ENCODE measurements around the gene GGCX.
"Not testable (repeated sequence)": the region's sequence is repeated elsewhere in the genome, so short reads cannot be mapped to it uniquely, and the experiment has no call there.

Gene GGCX

DNA sequence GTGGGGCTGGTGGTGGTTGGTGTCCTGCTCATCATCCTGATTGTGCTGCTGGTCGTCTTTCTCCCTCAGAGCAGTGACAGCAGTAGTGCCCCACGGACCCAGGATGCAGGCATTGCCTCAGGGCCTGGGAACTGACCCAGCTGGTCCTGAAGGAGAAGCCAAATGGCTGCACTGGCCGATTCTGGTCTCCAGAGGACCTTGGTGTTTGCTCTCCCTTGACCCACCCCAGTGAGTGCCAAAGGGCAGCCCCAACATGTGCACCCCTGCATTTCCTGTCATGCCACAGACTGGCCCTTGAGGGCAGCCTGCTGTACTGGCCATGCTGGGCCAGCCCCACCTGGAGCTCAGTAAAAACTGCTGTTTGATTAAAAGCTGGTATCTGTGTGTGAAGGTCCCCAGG, 31.7 kb upstream of the GGCX start:
- DNase-seq: no peak

DNA sequence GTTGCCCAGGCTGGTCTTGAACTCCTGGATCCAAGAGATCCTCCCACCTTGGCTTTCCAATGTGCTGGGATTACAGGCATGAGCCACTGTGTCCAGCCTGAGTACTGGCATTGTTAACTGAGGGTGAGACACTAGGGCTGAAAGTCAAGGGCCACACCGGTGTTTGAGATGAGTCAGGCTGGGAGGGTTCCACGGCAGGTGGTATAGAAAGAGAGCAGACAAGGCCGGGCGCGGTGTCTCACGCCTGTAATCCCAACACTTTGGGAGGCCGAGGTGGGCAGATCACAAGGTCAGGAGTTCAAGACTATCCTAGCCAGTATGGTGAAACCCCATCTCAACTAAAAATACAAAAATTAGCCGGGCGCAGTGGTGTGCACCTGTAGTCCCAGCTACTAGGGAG, 31.0 kb upstream of the GGCX start:
- not testable (repeated sequence) for DNase-seq

DNA sequence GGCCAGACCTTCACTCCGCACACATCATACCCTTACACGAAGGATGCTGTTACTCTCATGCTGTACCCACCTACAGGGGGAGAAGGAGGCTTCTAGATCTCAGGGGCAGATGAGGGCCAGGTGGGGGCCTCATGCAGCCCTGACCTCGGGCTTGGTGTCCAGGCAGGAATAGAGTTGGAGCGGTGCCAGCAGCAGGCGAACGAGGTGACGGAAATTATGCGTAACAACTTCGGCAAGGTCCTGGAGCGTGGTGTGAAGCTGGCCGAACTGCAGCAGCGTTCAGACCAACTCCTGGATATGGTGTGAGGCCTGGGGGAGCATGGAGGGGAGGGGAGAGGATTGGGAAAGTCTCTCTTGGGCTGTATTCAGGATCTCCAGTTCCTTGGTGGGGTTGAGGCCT, 30.3 kb upstream of the GGCX start:
- no peak for DNase-seq

DNA sequence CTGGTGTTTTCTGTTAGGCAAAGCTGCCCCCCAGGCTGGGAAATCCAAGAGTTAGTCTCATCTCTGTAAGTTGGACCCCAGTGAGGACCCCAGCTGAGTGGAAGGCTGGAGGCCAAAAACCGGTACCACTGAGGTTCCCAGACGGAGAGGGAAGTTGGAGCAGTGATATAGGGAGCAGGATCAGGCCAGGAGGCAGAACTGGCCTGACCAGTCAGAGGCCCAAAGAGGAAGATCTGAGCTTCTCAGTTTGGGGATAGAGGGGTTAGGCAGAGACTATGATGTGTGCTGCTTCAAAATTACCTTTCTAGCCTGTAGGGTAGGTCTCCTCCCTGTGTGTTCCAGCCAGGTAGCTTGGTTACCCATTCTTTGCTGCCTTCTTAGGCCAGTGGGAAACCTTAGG, 29.7 kb upstream of the GGCX start:
- no peak for DNase-seq

DNA sequence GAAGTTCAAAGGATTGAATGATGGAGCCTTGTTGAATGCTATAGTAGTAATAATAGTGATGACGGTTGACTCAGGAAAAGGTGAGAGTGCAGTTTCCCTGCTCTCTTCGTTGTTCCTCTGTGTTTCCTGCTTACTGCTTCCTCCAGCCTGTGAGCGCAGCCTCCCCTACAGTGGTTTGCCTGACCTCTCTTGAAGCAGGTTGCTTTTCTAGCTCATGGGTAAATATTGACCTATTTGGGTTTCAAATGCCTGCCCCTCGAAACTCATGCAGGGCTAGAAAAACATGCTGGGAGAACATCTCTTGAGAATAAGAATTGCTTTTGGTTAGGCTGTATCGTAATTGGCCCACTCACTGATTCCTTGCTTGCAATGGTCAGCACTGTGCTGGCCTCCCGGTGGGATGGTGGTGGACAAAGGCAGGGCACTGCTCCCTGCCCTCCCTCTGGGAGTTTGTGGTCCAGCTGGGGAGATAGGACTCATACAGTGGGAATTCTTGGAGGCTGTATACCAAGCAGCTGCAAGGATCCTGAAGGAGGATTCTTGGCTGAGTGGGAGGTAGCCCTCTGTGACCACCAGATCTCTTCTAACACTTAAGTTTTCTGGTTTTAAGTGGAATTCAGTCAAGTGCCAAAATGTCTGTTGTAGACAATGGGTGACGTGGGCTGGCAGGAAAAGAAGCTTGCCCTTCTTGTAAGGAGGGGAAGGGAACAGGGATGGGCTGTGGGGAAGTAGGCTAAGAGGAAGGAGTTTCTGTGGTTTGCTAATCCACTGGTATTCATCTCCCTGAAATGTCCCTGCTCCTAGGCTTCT, 28.9 kb upstream of the GGCX start:
- DNase-seq: no peak

DNA sequence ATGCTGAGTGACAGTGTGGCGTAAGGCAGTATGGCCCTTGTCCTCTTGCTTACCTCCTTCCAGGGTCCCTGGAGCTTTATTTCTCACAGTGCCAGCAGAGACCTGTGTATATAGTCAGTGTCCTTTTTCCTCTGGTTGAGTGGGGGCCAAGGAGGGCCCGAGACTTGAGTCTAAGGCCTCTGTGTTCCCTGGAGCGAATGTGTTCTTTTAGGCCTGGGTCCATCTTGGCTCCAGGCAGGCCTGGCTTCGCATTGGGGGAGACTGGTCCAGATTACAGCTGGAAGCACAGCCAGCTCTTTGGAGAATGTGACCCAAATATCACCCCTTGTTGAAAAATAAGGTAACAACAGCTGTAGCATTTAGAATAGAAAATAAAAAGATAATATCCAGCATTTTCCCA, 27.9 kb upstream of the GGCX start:
- DNase-seq: no peak

DNA sequence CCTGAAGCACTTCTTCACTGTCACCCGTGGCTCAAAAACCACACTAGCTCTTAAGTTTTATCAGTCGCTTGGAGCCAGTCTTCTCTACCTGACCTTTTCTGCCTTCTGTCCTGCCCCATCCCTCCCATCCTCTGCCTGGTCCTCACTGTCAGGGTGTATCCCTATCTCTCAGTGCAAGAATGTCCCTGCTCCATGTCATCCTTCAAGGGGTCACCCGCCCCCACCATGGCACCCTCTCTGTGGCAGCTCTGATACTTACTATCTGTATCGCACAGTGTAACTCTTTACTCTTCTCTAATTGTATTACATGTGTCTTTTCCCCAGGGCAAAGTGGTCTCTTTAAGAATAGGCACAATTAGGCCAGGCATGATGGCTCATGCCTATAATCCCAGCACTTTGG, 27.4 kb upstream of the GGCX start:
- DNase-seq: no peak

DNA sequence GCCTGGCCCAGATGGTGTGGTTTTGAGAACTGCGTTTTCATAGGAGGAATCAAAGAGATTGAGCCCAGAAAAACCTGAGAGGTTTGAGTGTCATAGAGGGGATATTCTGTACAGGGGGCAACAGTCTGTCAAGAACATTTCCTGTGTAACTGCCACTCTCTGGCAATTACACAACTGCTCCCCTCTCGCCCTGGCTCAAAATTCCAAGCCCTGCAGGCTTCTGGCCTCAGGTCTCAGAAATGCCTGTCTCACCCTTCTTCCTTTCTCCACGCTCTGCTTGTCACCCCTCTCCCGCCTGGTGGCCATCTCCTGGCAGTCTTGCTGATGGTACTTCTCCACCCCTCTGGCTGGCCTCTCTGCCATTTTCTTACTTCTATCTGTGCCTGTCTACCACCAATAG, 26.9 kb upstream of the GGCX start:
- no peak for DNase-seq

DNA sequence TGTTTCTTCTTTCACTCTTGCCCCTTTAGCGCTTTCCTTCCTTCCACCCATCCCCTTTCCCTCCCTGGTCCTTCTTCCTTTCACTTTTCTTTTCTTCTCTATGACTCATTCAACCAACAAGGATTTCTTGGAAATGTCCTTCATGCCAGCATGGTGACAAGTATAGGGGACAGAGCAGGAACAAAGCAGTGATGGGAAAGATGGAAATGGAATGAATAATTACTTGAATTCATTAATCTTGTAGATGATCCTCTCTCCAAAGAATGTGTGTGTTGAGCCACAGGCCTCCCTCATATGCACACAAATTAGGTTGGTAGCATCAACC, 24.4 kb upstream of the GGCX start:
- DNase-seq: no peak

DNA sequence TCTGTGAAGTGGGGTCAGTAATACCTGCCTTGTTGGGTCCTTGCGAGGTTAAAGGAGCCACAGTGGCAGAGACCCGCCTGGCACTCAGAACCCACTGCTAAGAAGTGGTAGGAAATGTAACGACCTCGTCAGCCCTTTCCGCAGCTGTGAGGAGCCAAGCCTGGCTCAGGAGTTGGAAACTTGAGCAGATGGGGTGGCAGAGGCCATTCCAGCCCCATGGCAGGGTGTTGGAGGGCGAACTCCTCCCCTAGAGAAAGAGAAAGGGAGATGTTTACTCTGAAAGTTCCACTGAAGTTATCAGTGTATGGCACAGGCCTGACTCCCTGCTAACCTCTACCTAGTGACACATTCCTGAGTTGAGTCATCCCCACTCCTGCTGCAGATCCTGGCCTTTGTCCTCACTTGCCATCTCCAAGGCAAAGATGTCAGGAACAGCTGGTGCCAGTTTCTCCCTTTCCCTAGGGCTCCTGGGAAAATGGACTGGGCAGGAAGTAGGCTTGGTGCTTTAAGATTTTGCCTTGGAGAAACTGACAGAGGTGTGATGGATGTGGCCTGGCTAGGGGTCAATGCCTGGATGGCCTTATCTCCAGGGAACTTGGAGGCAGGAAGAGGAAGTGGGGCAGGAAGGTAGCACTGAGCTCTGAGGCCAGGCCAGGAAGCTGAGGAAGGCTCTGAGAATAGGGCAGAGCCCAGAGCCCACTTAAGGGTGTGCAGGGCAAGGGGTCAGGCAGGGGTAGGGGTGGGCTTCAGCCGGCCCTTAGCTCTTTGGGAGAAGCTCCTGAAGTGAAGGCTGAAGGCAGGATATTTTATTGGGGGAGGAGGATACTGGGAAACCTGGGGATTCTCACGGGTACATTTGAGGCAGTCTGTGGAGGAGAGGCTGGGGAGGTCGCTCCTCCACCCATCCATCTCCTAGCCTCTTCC, 23.8 kb upstream of the GGCX start:
- DNase-seq: no peak

DNA sequence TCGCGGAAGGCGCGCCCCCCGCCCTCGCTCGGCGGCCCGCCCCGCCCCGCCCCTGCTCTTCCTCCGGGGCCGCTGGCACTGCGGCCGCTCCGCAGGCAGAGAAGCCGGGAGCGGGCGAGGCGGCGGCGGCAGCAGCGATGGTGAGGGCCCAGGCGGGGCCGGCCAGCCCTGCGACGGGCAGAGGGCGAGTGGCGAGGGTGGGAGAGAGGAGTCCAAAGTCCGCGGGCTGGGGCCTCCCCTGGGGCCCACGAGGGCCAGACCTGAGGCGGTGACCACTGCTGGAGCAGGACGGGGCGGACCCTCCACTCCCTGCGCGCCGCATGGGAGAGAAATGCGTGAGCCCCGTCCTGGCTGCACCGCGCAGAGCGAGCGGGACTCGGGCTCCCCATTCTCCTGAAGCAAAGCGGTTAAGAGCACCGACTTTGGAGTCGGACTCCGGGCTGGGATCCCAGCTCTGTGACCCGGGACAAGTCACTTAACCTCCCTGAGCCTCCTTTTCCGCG, 23.1 kb upstream of the GGCX start, which contains the start of gene VAMP5:
TSS of gene VAMP5 (plus strand) at position 78 of the 503 bp plus-strand sequence. CDS start at position 138, 60 bp downstream.
- no peak for DNase-seq

DNA sequence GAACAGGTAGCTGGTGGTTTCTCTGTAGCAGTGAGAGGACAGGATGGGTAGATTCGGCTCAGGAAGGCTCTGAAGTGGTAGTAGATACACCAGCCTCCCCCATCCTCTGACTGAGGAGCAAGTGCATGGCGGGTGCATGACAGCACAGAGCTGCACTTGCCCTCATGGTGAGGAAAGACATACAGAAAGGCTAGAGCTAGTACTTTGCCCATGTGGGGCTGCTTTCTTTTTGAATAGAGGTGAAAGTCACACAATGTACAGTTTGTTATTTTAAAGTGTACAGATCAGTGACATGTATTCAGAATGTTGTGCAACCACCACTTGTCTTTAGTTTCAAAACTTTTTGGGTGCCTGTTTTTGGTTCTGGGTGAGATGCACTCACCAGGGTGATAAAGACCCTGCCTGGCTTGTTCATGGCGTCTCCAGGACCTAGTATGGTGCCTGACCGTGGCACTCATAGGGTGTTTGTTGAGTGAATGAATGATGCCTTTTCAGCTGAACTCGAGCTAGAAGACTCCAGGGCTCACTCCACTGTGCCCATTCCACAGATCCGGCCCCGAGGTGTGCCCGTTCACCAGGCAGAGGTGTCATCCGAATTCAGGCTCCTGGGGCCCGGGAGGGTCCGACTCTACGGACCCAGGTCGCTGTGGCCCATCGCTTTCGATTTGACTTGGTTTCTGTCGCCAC, 22.5 kb upstream of the GGCX start:
- no peak for DNase-seq

DNA sequence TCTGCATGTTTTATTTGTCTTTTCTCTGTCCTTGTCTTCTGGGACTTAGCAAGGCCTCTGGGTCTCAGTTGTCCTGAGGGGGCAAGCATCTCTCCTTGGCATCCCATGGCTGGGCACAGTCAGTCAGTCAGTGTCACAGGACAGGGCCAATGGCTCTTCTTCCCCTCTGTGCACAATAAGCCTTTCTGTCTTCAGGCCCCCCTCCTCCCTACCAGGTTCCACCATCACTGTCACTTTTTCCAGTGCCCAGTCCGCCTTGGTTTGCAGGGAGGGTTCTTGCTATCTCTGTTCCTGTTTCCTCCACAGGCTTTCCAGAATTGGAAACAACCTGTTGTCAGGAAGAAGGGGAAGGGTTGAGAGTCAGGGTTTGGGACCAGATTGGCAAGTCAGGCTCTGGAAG, 21.2 kb upstream of the GGCX start:
- no peak for DNase-seq

DNA sequence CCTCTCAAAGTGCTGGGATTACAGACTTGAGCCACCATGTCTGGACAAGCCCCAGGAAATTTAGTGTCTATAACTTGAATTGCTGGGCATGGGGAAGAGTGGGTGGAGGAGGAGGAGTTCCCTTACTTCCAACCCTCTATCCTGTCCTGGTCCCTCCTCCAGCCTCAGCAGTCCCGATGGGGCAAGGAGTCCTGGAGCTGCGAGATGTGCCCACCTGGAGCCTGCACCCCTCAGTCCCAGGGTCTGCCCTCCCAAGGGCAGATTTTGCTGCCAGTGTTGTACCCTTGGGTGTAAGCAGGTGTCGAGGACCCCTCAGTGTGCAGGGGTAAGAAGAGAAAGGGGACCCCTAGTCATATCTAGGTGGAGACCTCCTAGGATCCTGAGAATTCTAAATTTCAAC, 18.9 kb upstream of the GGCX start:
- DNase-seq: no peak

DNA sequence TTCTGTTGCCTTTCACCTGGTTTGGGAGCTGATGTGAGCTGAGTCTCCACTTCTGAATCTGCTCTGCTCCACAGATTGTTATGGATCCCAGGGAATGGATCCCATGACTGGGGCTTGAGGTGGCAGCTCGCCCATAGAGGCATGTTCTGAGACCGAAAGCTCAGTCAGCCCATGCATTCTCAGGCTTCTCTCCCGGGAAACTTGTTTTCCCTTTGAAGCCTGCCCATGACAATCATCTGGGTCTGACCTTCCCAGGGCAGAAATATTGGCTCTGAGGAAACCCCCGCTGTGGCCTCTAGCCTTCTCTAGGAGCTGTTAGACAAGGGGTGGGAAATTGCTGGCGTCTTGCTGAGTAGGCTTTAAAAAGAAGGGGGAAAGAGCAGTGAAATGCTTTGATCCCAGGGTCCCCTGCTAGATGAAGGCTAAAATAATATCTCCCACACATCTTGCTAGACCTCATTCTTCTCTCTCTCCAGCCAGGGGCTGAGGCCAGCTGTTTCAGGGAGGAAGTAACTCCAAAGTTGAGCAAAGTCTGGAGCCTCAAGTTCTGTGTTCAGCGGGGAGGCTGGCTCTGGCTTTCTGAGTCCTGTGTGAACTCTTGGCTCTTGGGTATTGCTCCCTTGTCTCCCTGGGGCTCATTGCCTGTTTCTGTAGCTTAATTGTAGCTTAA, 18.1 kb upstream of the GGCX start:
- DNase-seq: no peak

DNA sequence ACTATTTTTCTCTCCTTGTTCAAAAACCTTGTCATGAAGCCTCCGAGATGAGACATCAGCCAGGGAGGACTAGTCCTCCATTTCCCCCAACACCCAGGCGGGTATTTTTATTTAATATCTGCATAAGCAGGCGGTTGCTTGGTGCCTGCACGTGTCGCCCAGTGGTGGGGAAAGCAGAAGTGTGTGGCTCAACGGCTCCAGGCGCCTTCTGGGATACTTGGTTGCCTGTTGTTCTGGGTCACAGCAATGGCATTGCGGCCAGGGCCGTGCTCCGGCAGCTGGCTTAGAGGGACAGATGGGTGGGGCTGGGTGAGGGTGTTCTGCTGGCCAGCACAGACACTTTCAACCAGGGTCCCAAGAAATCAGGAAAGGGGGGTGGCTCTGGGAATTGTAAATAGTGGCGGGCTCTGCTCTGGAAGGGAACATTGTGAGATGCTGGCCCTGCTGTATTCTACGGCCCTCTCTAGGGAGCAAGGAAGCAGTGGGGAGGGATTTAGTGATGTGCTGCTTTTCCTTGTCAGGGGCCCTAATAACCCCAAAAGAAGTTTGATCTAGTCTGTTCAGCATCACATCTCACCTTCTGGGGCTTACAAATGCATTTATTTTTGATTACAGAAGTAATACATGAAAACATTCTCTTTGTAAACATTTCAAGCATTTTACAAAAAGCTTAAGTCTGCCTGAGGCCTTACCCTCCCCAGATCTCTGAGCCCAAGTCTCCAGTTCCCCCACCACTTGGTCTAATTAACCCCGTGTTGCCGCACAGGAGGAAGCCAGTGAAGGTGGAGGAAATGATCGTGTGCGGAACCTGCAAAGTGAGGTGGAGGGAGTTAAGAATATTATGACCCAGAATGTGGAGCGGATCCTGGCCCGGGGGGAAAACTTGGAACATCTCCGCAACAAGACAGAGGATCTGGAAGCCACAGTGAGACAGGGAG, 17.2 kb upstream of the GGCX start:
- no peak for DNase-seq

DNA sequence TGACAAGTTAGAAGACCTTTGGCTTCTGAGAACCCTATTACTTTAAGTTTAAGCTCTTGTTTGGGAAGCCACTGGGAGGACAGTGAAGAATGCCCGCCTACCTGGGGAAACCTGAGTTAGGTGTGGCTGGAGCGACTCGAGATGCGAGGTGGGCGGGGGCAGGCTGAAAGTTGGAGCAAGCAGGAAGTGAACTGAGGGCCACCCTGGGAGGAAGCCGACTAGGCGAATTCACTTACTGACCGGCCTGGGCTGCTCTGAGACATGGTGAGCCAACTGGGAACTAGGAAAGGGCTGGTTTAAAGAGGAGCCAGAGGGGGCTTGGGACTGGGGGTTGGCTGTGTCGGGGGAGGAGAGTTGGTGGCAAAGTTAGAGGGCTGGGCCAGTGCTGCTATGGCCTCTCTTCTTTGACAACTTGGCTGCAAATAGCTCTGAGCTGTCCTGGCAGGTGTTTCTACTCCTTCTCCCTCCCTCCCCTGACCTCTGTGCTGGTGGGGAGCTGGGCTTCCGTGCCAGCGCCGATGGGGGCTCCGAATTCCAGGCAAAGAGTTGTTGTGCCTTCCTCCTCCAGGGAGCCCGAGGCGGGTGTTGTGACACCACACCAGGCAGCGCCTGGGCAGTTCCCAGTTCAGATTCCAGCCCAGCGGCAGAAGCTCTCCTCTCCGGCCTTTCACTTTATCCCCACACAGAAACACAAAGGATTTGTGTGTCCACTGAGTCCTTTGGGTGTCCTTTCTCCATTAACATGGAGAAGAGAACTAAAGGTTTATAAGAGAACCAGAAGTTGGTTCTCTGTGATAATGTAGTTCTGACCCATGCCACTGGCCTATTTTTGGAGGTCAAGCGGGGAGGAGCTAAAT, 16.3 kb upstream of the GGCX start, which contains the start of gene VAMP8:
TSS of gene VAMP8 (plus strand) at position 201 of the 857 bp plus-strand sequence. CDS start at position 262, 61 bp downstream.
- no peak for DNase-seq

DNA sequence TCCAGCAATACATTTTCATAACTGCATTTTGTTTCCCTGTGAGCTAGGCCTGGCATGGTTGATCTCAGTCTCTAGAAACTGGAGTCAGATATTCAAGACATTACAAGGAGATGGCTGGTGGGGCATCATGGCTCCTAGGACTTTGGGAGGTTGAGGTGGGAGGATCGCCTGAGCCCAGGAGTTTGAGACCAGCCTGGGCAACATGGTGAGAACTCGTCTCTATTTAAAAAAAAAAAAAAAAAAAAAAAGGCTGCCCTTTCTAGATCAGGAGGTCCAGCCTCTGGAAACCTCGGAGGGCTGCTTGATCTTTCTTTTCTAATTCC, 15.7 kb upstream of the GGCX start:
- no peak for DNase-seq

DNA sequence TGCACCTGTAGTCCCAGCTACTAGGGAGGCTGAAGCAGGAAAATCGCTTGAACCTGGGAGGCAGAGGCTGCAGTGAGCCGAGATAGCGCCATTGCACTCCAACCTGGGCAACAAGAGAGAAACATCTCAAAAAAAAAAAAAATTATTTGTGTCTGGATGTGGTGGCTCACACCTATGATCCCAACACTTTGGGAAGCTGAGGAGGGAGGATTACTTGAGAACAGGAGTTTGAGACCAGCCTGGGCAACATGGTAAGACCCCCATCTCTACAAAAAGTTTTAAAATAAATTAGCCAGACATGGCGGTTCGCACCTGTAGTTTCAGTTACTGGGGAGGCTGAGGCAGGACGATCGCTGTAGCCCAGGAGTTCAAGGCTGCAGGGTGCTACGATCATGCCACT, 14.4 kb upstream of the GGCX start:
- no peak for DNase-seq

DNA sequence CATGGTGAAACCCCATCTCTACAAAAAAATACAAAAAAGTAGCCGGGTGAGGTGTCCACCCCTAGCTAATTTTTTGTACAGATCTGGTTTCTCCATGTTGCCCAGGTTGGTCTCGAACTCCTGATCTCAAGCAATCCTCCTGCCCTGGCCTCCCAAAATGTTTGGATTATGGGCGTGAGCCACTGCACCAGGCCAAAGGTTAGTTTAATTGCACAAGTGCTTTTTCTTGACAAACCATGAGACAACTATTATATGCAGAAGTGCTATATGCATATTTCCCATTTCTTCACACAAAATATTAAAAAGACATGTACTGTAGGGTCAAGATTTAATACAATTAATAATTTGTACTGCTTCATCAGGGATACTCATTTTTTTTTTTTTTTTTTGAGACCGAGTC, 5.0 kb upstream of the GGCX start:
- no peak for DNase-seq

DNA sequence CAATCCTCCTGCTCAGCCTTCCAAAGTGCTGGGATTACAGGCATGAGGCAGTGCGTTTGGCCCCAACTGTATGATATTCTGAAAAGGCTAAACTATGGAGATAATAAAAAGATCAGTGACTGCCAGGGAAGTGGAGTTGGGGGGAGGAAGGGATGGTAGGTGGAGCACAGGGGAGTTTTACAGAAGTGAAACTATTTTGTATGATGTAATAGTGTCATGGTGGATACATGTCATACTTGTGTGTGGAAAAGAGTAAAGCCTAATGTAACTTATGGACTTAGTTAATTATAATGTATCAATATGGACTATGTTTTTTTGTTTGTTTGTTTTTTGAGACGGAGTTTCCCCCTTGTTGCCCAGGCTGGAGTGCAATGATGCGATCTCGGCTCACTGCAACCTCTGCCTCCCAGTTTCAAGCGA, 2.9 kb upstream of the GGCX start:
- no peak for DNase-seq

Measured in NCI-H2171 (cell line).